Endothelial cell of umbilical vein (primary cell): ENCODE measurements around the gene TMEM125. TPM values are rescaled to one million over a fixed set of nuclear protein-coding genes. Genes with fewer than 3 reads are reported as not detected.

Experiments used
- BruUV-seq: library from RNA; stranded (reverse); fragments of 400-500 nt; replicated peaks from 2 replicates; lab custom pipeline; 2021; lab: Mats Ljungman, UMichigan
- CTCF ChIA-PET: fragments of 300-600, 350-600 bp; sonication (Branson Sonifier 250); formaldehyde crosslinking; loops from one replicate; lab custom pipeline; 2021; ENCODE audit warnings: antibody characterized with exemption, inconsistent platforms; lab: Charles Lee
- POLR2A ChIA-PET: fragments of 300-600, 350-600 bp; sonication (Branson Sonifier 250); formaldehyde crosslinking; loops from one replicate; lab custom pipeline; 2021; ENCODE audit warnings: antibody characterized with exemption, inconsistent platforms; lab: Charles Lee
- DNase-seq: peaks from one replicate; pipeline ENCODE4 v3.0.0-alpha.2; 2011; ENCODE audit warnings: low read depth, low spot score
- FAIRE-seq: peaks from 2 replicates; lab custom pipeline; 2011; peaks lifted over from hg19 to GRCh38; lab: Jason Lieb, UNC
- H2AFZ ChIP-seq: 2 replicates; pipeline ENCODE4 v1.6.0; 2012; ENCODE audit warnings: low read depth, low read length, control low read depth, inconsistent platforms
- H3K27ac ChIP-seq: 2 replicates; pipeline ENCODE4 v1.5.1; 2011; ENCODE audit warnings: low read depth, mild to moderate bottlenecking, control low read depth, low read length, moderate library complexity; ENCODE audit not compliant: insufficient read depth
- H3K27me3 ChIP-seq, 2 experiments: 2 replicates each; pipeline versions ENCODE4 v1.6.0 to v1.6.1; 2011; ENCODE audit warnings: low read length in 2 of 2, mixed read lengths in 1 of 2; ENCODE audit not compliant: control insufficient read depth in 2 of 2, insufficient read depth in 2 of 2
- H3K36me3 ChIP-seq, 2 experiments: 2 replicates in 1 of 2; 3 replicates in 1 of 2; pipeline ENCODE4 v1.5.1; 2011; ENCODE audit warnings: low read length in 2 of 2, mild to moderate bottlenecking in 1 of 2, moderate library complexity in 1 of 2; ENCODE audit not compliant: control insufficient read depth in 2 of 2, insufficient read depth in 2 of 2; ENCODE audit errors: extremely low read depth in 1 of 2
- H3K4me1 ChIP-seq: 3 replicates; pipeline ENCODE4 v1.5.1; 2011; ENCODE audit warnings: mild to moderate bottlenecking, low read length; ENCODE audit not compliant: control insufficient read depth, insufficient read depth; ENCODE audit errors: extremely low read depth
- H3K4me2 ChIP-seq: 2 replicates; pipeline ENCODE4 v1.6.1; 2011; ENCODE audit warnings: low read length, control low read depth, mixed read lengths; ENCODE audit not compliant: insufficient read depth
- H3K4me3 ChIP-seq, 3 experiments: fragments of 200-600 bp in 1 of 3; sonication (generic), shearing (Covaris generic) in 1 of 3; replicated peaks in 1 of 3; 2 replicates each; pipeline ENCODE4 v1.5.1; 2011 to 2016; ENCODE audit warnings: control low read depth in 3 of 3, low read length in 3 of 3, mild to moderate bottlenecking in 2 of 3, inconsistent platforms in 1 of 3, low read depth in 1 of 3, moderate library complexity in 1 of 3; ENCODE audit not compliant: insufficient read depth in 1 of 3
- H3K79me2 ChIP-seq: 2 replicates; pipeline ENCODE4 v1.6.0; 2012; ENCODE audit warnings: low read length, inconsistent platforms; ENCODE audit not compliant: control insufficient read depth, insufficient read depth
- H3K9ac ChIP-seq: replicated peaks from 2 replicates; pipeline ENCODE3; 2011; ENCODE audit warnings: low read length, control low read depth; ENCODE audit not compliant: insufficient read depth; ENCODE audit errors: extremely low read depth
- H3K9me1 ChIP-seq: replicated peaks from 3 replicates; pipeline ENCODE4 v1.6.0; 2011; ENCODE audit warnings: mild to moderate bottlenecking, low read length; ENCODE audit not compliant: control insufficient read depth, insufficient read depth; ENCODE audit errors: extremely low read depth
- H3K9me3 ChIP-seq: replicated peaks from 2 replicates; pipeline ENCODE4 v1.5.1; 2012; ENCODE audit warnings: low read length, inconsistent platforms; ENCODE audit not compliant: control insufficient read depth, insufficient read depth
- H4K20me1 ChIP-seq: replicated peaks from 2 replicates; pipeline ENCODE3; 2011; ENCODE audit warnings: mild to moderate bottlenecking, low read length; ENCODE audit not compliant: control insufficient read depth, insufficient read depth; ENCODE audit errors: extremely low read depth
- EZH2 ChIP-seq: IDR thresholded peaks from 2 replicates; pipeline ENCODE4 v1.6.1; 2012; ENCODE audit warnings: borderline replicate concordance, low read depth, mild to moderate bottlenecking, moderate library complexity, low read length, inconsistent platforms; ENCODE audit not compliant: severe bottlenecking
- FOS ChIP-seq: IDR thresholded peaks from 2 replicates; pipeline ENCODE4 v1.6.1; 2011; ENCODE audit warnings: mild to moderate bottlenecking, low read length, moderate library complexity, borderline replicate concordance; ENCODE audit not compliant: insufficient read depth
- GATA2 ChIP-seq: IDR thresholded peaks from 2 replicates; pipeline ENCODE4 v1.7.0; 2011; ENCODE audit warnings: low read depth, mild to moderate bottlenecking, moderate library complexity, mixed read lengths, low read length; ENCODE audit not compliant: insufficient read length, insufficient read depth
- JUN ChIP-seq: IDR thresholded peaks from 2 replicates; pipeline ENCODE4 v1.6.1; 2011; ENCODE audit warnings: borderline replicate concordance, low read depth; ENCODE audit not compliant: insufficient read length, insufficient read depth
- MYC ChIP-seq: IDR thresholded peaks from one replicate; pipeline ENCODE4 v1.6.1; 2011; ENCODE audit warnings: mild to moderate bottlenecking, low read depth, low read length
- POLR2A ChIP-seq: IDR thresholded peaks from 2 replicates; pipeline ENCODE4 v1.6.1; 2012; ENCODE audit warnings: low read depth, mild to moderate bottlenecking, control low read depth, low read length
- POLR2AphosphoS5 ChIP-seq: IDR thresholded peaks from 2 replicates; pipeline ENCODE4 v1.6.1; 2012; ENCODE audit warnings: low read depth, mild to moderate bottlenecking, control low read depth, low read length, moderate library complexity; ENCODE audit not compliant: insufficient read depth
- dilution Hi-C: fragments of 300-500 bp; cut with MboI; formaldehyde crosslinking; loops from one replicate; pipeline ENCODE4 v1.15.0; 2019; ENCODE audit warnings: low sequenced_read_pairs; ENCODE audit not compliant: extremely low pct_ligation_motif_present
- intact Hi-C: fragments of 100-400 bp; cut with micrococcal nuclease; formaldehyde crosslinking; loops from one replicate; pipeline ENCODE4 v1.10.0; 2022
- polyA plus RNA-seq, 4 experiments: library from polyadenylated mRNA; depleted of rRNA in 3 of 4; stranded (reverse) in 3 of 4; unstranded in 1 of 4; fragments of >200 nt; gene quantifications; 2 replicates each; pipeline versions ENCODE4 v1.2.1 to v1.2.3, GENCODE V29; 2011 to 2012; ENCODE audit warnings: missing spikeins in 1 of 4
- total RNA-seq: library from RNA; stranded (reverse); gene quantifications from 2 replicates; pipeline ENCODE4 v1.2.3, GENCODE V29; 2021
- TF ChIP-seq, protein P1 (sequence below): IDR thresholded peaks from 2 replicates; pipeline ENCODE4 v1.6.1; 2011; ENCODE audit not compliant: insufficient read depth, insufficient read length
- TF ChIP-seq, protein P2 (sequence below), 2 donors: IDR thresholded peaks; 1 replicate in 1 of 2; 2 replicates in 1 of 2; pipeline ENCODE4 v1.5.1; 2011; ENCODE audit warnings: low read length in 2 of 2, mild to moderate bottlenecking in 2 of 2, moderate library complexity in 2 of 2, control low read depth in 1 of 2, inconsistent platforms in 1 of 2, low read depth in 1 of 2; ENCODE audit not compliant: insufficient read depth in 1 of 2; ENCODE audit errors: extremely low read depth in 1 of 2

TMEM125 gene
- total and polyA plus RNA-seq, 2 donors (not counting 3 experiments of a cell fraction or from before 2014, with no cell fraction given), result 0.17 TPM; not detected in 1

DNA sequence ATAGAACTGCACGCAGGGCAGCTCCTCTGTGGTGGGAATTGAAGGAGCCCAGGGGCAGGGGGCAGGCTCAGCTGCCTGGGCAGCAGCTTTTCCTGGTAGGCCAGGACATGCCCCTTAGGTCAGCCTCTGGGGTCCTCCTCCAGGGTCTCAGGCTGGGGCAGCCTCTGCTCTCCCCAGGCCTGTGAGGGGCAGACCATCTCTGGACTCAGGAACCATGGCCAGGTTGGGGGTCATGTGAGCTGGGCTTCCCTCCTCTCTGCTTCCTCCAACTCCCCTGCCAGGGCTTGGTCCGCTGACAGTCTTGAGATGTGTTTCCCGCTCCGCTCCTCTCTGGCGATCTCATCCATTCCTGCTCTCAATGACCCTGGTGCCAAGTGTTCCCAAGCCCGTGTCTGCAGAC is 9.9 kb downstream of the TMEM125 start:
- no peak overlapping the region for H3K4me2 ChIP-seq

More for the DNA sequence above, 9.9 kb downstream of the TMEM125 start:
- FAIRE-seq (no peak), DNase-seq (no peak)
- Histone ChIP-seq H3K9me3 (no peaks in the 10 kb centered on the region), H3K9me1 (no peaks in the 10 kb centered on the region), H3K27me3 (no peaks in the 10 kb centered on the region), H3K79me2 (no peaks in the 10 kb centered on the region), H4K20me1 (no peaks in the 10 kb centered on the region), H3K4me3 (no peak overlapping the region), H3K9ac (no peak overlapping the region), H3K36me3 (no peaks in the 10 kb centered on the region), H3K27ac (no peak overlapping the region), H2AFZ (no peak overlapping the region), H3K4me1 (no peaks in the 10 kb centered on the region)
- intact Hi-C loops (no loop called here), dilution Hi-C loops (no loop called here)
- TF ChIP-seq MYC (no peak), GATA2 (no peak), JUN (no peak), EZH2 (no peak), POLR2AphosphoS5 (no peak), FOS (no peak), POLR2A (no peak)
- TF ChIP-seq, protein P1, sequence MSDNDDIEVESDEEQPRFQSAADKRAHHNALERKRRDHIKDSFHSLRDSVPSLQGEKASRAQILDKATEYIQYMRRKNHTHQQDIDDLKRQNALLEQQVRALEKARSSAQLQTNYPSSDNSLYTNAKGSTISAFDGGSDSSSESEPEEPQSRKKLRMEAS, result no peak
- TF ChIP-seq, protein P2, sequence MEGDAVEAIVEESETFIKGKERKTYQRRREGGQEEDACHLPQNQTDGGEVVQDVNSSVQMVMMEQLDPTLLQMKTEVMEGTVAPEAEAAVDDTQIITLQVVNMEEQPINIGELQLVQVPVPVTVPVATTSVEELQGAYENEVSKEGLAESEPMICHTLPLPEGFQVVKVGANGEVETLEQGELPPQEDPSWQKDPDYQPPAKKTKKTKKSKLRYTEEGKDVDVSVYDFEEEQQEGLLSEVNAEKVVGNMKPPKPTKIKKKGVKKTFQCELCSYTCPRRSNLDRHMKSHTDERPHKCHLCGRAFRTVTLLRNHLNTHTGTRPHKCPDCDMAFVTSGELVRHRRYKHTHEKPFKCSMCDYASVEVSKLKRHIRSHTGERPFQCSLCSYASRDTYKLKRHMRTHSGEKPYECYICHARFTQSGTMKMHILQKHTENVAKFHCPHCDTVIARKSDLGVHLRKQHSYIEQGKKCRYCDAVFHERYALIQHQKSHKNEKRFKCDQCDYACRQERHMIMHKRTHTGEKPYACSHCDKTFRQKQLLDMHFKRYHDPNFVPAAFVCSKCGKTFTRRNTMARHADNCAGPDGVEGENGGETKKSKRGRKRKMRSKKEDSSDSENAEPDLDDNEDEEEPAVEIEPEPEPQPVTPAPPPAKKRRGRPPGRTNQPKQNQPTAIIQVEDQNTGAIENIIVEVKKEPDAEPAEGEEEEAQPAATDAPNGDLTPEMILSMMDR (IDR thresholded peaks at IDR 0.05; ENCODE audit: extremely low read depth in 1 of 2, insufficient read depth in 1 of 2, low read depth in 1 of 2, low read length in 2 of 2), result no peak
- BruUV-seq, result no TSS peak
- ChIA-PET CTCF (interaction anchor here (1.2 to 1.5 kb wide), 2 partner anchors 9 to 23 kb away, joined by 3 read pairs; no protein-coding TSS in a partner anchor), POLR2A (no interaction called here)
